ENCODE data around the gene OSBP2.

- TF ChIP-seq CTCF (IDR thresholded peaks at IDR 0.05 in 2 of 3, conservative IDR thresholded peaks at IDR 0.05 in 1 of 3; ENCODE audit: control insufficient read depth in 2 of 3, extremely low read depth in 1 of 3, insufficient read depth in 1 of 3, low read depth in 3 of 3, low read length in 3 of 3) (no peak), POLR2A (IDR thresholded peaks at IDR 0.05; ENCODE audit: low read depth, low read length) (no peak), STAT1 (conservative IDR thresholded peaks at IDR 0.05) (no peak), GABPA (IDR thresholded peaks at IDR 0.05; ENCODE audit: low read depth) (no peak), EZH2 (IDR thresholded peaks at IDR 0.05; ENCODE audit: borderline replicate concordance, control insufficient read depth, low read depth, low read length) (no peak)
Observed at GRCh38 chr22:30702856-30703255, 8.2 kb downstream of the OSBP2 start.
